Posterior vena cava (tissue), 2 donors: Measurements from ENCODE around the gene PLK5. TPM values are rescaled to one million over a fixed set of nuclear protein-coding genes. Genes with fewer than 3 reads are reported as not detected.
"Not testable (repeated sequence)": the region's sequence is repeated elsewhere in the genome, so short reads cannot be mapped to it uniquely, and the experiment has no call there.

ENCODE experiments used
- DNase-seq: peaks from one replicate; pipeline ENCODE4 v3.0.0-alpha.2; 2020; ENCODE audit warnings: low spot score
- intact Hi-C, 2 donors: fragments of 100-400 bp; cut with DNase I; formaldehyde crosslinking; loops; one replicate each; pipeline versions ENCODE4 v1.14.1 to v1.14.2; 2022 to 2023
- long read RNA-seq, 2 donors: library from polyadenylated mRNA; unstranded; transcript quantifications; one replicate each; pipeline ENCODE4 v2.0.0, GENCODE V29; 2020 to 2021
- total RNA-seq, 2 donors: library from RNA; stranded (reverse); fragmentation: NEBNext Ultra II Directional; extraction: Animal tissue kit (Norgen Biotek cat#: 25700); gene quantifications; one replicate each; pipeline ENCODE4 v1.2.1, GENCODE V29; 2021
- donor health status: DM: yes; HTN: yes; CAD: no.
- donor health status: DM: yes; HTN: yes; CAD: no.

PLK5 gene
- not detected for total RNA-seq
- long read RNA-seq, donor 1 = 0 reads
- long read RNA-seq, donor 2 = 0 reads

- no peak for DNase-seq
- intact Hi-C loops = no loop called here
Measured at GRCh38 chr19:1523412-1524286, at the start of gene PLK5. Gene PLK5 (plus strand): TSS chr19:1524077. CDS start chr19:1526997, 2,920 bp downstream.

- intact Hi-C loops = no loop called here
- DNase-seq = no peak
Measured at GRCh38 chr19:1474765-1475351, 49.0 kb upstream of the PLK5 start.

- no peak for DNase-seq
- intact Hi-C loops = no loop called here
Measured at GRCh38 chr19:1475751-1476437, 48.0 kb upstream of the PLK5 start.

- intact Hi-C loops, DNase-seq: not testable (repeated sequence)
Measured at GRCh38 chr19:1477056-1477455, 46.8 kb upstream of the PLK5 start.

GRCh38 chr19:1478934-1479707 is 44.8 kb upstream of the PLK5 start, which contains the start of gene C19orf25:
Gene C19orf25 (minus strand): TSS chr19:1479215. CDS start chr19:1478903, 312 bp downstream.
- peak; percentile 99 for DNase-seq
- intact Hi-C loops = no loop called here

GRCh38 chr19:1481224-1481892 is 42.5 kb upstream of the PLK5 start:
- DNase-seq = peak; percentile 79
- intact Hi-C loops = no loop called here

- DNase-seq = peak; percentile 78
- intact Hi-C loops = loop anchor here in 1 of 2 donors (1.0 kb wide), 1 partner anchor 34 kb away; no protein-coding TSS in a partner anchor
Measured at GRCh38 chr19:1481893-1482360, 42.0 kb upstream of the PLK5 start.

GRCh38 chr19:1482361-1483130 is 41.3 kb upstream of the PLK5 start:
- intact Hi-C loops = loop anchor here in 1 of 2 donors (1.0 kb wide), 1 partner anchor 34 kb away; no protein-coding TSS in a partner anchor
- DNase-seq = peak; percentile 80

- intact Hi-C loops = no loop called here
- peak; percentile 78 for DNase-seq
Measured at GRCh38 chr19:1483131-1483978, 40.5 kb upstream of the PLK5 start.

- intact Hi-C loops = no loop called here
- DNase-seq = no peak
Measured at GRCh38 chr19:1483979-1484428, 39.9 kb upstream of the PLK5 start.

- DNase-seq = peak; percentile 76
- intact Hi-C loops = no loop called here
Measured at GRCh38 chr19:1486720-1487575, 36.9 kb upstream of the PLK5 start.

GRCh38 chr19:1487576-1488281 is 36.1 kb upstream of the PLK5 start:
- intact Hi-C loops = no loop called here
- DNase-seq = peak; percentile 79

GRCh38 chr19:1488282-1488601 is 35.6 kb upstream of the PLK5 start:
- no peak for DNase-seq
- intact Hi-C loops = no loop called here

GRCh38 chr19:1489463-1490310 is 34.2 kb upstream of the PLK5 start:
- intact Hi-C loops = no loop called here
- DNase-seq = peak; percentile 78
